Muscle layer of colon (tissue), 2 donors: Measurements from ENCODE around the gene KRTAP10-3.

ENCODE experiments used
- H3K27ac ChIP-seq: one replicate; pipeline ENCODE4 v1.7.0; 2013; ENCODE audit warnings: low read depth, mild to moderate bottlenecking, low read length, moderate library complexity
- H3K27me3 ChIP-seq, 2 donors: one replicate each; pipeline ENCODE4 v1.7.0; 2013; ENCODE audit warnings: low read length in 2 of 2, mild to moderate bottlenecking in 2 of 2; ENCODE audit not compliant: insufficient read depth in 2 of 2, control insufficient read depth in 1 of 2
- H3K36me3 ChIP-seq: one replicate; pipeline ENCODE4 v1.7.0; 2013; ENCODE audit warnings: mild to moderate bottlenecking, low read length; ENCODE audit not compliant: insufficient read depth
- H3K4me1 ChIP-seq: one replicate; pipeline ENCODE4 v1.7.0; 2013; ENCODE audit warnings: mild to moderate bottlenecking, low read length; ENCODE audit not compliant: insufficient read depth
- H3K4me3 ChIP-seq, 2 donors: one replicate each; pipeline ENCODE4 v1.7.0; 2013; ENCODE audit warnings: low read length in 2 of 2, low read depth in 1 of 2, mild to moderate bottlenecking in 1 of 2, moderate library complexity in 1 of 2
- H3K9ac ChIP-seq: one replicate; pipeline ENCODE4 v1.7.0; 2013; ENCODE audit warnings: low read length
- H3K9me3 ChIP-seq: one replicate; pipeline ENCODE4 v1.7.0; 2013; ENCODE audit warnings: mild to moderate bottlenecking, low read length
- donor health status: abdominal sarcoma.
- donor health status: Adenocarcinoma of cecum.

The KRTAP10-3 gene

GRCh38 chr21:44537930-44538911, 20.4 kb downstream of the KRTAP10-3 start:
- Histone ChIP-seq H3K27me3 (peaks cover 0 to 6% of the 10 kb centered on the region in 2 donors), H3K27ac (no peak overlapping the region), H3K4me3 (no peak overlapping the region), H3K9me3 (no peaks in the 10 kb centered on the region), H3K9ac (no peak overlapping the region), H3K4me1 (no peaks in the 10 kb centered on the region), H3K36me3 (no peaks in the 10 kb centered on the region)

GRCh38 chr21:44535963-44536362, 22.6 kb downstream of the KRTAP10-3 start:
- no peaks in the 10 kb centered on the region for H3K9me3 ChIP-seq
- no peak overlapping the region for H3K9ac ChIP-seq
- no peaks in the 10 kb centered on the region for H3K36me3 ChIP-seq
- no peak overlapping the region for H3K4me3 ChIP-seq
- H3K4me1 ChIP-seq, result no peaks in the 10 kb centered on the region
- H3K27me3 ChIP-seq, result peaks cover 0 to 6% of the 10 kb centered on the region in 2 donors
- H3K27ac ChIP-seq, result no peak overlapping the region

- Histone ChIP-seq H3K27ac (no peak overlapping the region), H3K4me3 (no peak overlapping the region), H3K36me3 (no peaks in the 10 kb centered on the region), H3K9ac (no peak overlapping the region), H3K4me1 (no peaks in the 10 kb centered on the region), H3K9me3 (no peaks in the 10 kb centered on the region), H3K27me3 (peaks cover 0 to 6% of the 10 kb centered on the region in 2 donors)
These were observed 23.9 kb downstream of the KRTAP10-3 start for GRCh38 chr21:44534688-44535087.

GRCh38 chr21:44533891-44534627, 24.5 kb downstream of the KRTAP10-3 start:
- Histone ChIP-seq H3K36me3 (no peaks in the 10 kb centered on the region), H3K4me3 (no peak overlapping the region)

GRCh38 chr21:44533121-44533890, 25.3 kb downstream of the KRTAP10-3 start:
- no peak overlapping the region for H3K9ac ChIP-seq
- H3K4me1 ChIP-seq, result no peaks in the 10 kb centered on the region
- no peaks in the 10 kb centered on the region for H3K36me3 ChIP-seq
- no peaks in the 10 kb centered on the region for H3K9me3 ChIP-seq
- H3K27me3 ChIP-seq, result no peaks in the 10 kb centered on the region
- H3K27ac ChIP-seq, result no peak overlapping the region
- no peak overlapping the region for H3K4me3 ChIP-seq

More at GRCh38 chr21:44533891-44534627, 24.5 kb downstream of the KRTAP10-3 start:
- H3K27me3 ChIP-seq, result peaks cover 0 to 4% of the 10 kb centered on the region in 2 donors
- H3K4me1 ChIP-seq, result no peaks in the 10 kb centered on the region
- no peaks in the 10 kb centered on the region for H3K9me3 ChIP-seq
- H3K9ac ChIP-seq, result no peak overlapping the region
- no peak overlapping the region for H3K27ac ChIP-seq

GRCh38 chr21:44532712-44533111, 25.9 kb downstream of the KRTAP10-3 start:
- Histone ChIP-seq H3K4me3 (no peak overlapping the region), H3K36me3 (no peaks in the 10 kb centered on the region), H3K4me1 (no peaks in the 10 kb centered on the region), H3K27me3 (no peaks in the 10 kb centered on the region), H3K9me3 (no peaks in the 10 kb centered on the region), H3K27ac (no peak overlapping the region), H3K9ac (no peak overlapping the region)

GRCh38 chr21:44531606-44532564, 26.7 kb downstream of the KRTAP10-3 start:
- Histone ChIP-seq H3K9ac (no peak overlapping the region), H3K36me3 (no peaks in the 10 kb centered on the region), H3K9me3 (no peaks in the 10 kb centered on the region), H3K4me3 (no peak overlapping the region), H3K27me3 (no peaks in the 10 kb centered on the region), H3K4me1 (no peaks in the 10 kb centered on the region), H3K27ac (no peak overlapping the region)

GRCh38 chr21:44530903-44531605, 27.5 kb downstream of the KRTAP10-3 start:
- Histone ChIP-seq H3K36me3 (no peaks in the 10 kb centered on the region), H3K27me3 (no peaks in the 10 kb centered on the region), H3K27ac (no peak overlapping the region), H3K9ac (no peak overlapping the region), H3K4me1 (no peaks in the 10 kb centered on the region), H3K9me3 (no peaks in the 10 kb centered on the region), H3K4me3 (no peak overlapping the region)

GRCh38 chr21:44530221-44530902, 28.2 kb downstream of the KRTAP10-3 start:
- Histone ChIP-seq H3K9me3 (no peaks in the 10 kb centered on the region), H3K36me3 (no peaks in the 10 kb centered on the region), H3K27ac (no peak overlapping the region), H3K4me3 (no peak overlapping the region), H3K4me1 (no peaks in the 10 kb centered on the region), H3K9ac (no peak overlapping the region), H3K27me3 (no peaks in the 10 kb centered on the region)
